GM23338 (cell line): Measurements from ENCODE around the gene TMEM229B. TPM values are rescaled to one million over a fixed set of nuclear protein-coding genes. Genes with fewer than 3 reads are reported as not detected.
A peak's percentile ranks its signal among the peaks of the same experiment; 100 is the strongest.

Experiments
- ATAC-seq: fragments of 200-7000 bp; cut with Tn5 transposase; 3 replicates; pipeline ENCODE4 v1.9.1; 2020
- DNase-seq: peaks from one replicate; pipeline ENCODE4 v3.0.0-alpha.2; 2015; ENCODE audit warnings: low spot score
- H2AFZ ChIP-seq: fragments of 200-600 bp; sonication (generic); 2 replicates; pipeline ENCODE4 v1.8.0; 2016; ENCODE audit warnings: antibody characterized with exemption, mild to moderate bottlenecking, moderate library complexity
- H3F3A ChIP-seq: fragments of 200-600 bp; sonication (generic); replicated peaks from 2 replicates; pipeline ENCODE4 v1.8.0; 2017; ENCODE audit warnings: antibody characterized with exemption, mixed run types, low read depth
- H3K27ac ChIP-seq: fragments of 200-600 bp; sonication (generic); 2 replicates; pipeline ENCODE4 v1.6.1; 2016; ENCODE audit warnings: low read depth
- H3K27me3 ChIP-seq: fragments of 200-600 bp; sonication (generic); 2 replicates; pipeline ENCODE4 v1.8.0; 2016; ENCODE audit warnings: mild to moderate bottlenecking, mixed run types, moderate library complexity; ENCODE audit not compliant: insufficient read depth
- H3K36me3 ChIP-seq: fragments of 200-600 bp; sonication (generic); 2 replicates; pipeline ENCODE4 v1.8.0; 2016; ENCODE audit warnings: mild to moderate bottlenecking; ENCODE audit not compliant: insufficient read depth
- H3K4me1 ChIP-seq: fragments of 200-600 bp; sonication (generic); 2 replicates; pipeline ENCODE4 v1.8.0; 2016; ENCODE audit warnings: mild to moderate bottlenecking, moderate library complexity; ENCODE audit not compliant: insufficient read depth
- H3K4me2 ChIP-seq: fragments of 200-600 bp; sonication (generic); 2 replicates; pipeline ENCODE4 v1.7.1; 2017; ENCODE audit warnings: mixed run types
- H3K4me3 ChIP-seq: fragments of 200-600 bp; sonication (generic); 2 replicates; pipeline ENCODE4 v1.6.1; 2016; ENCODE audit warnings: mixed run types
- H3K79me2 ChIP-seq: fragments of 200-600 bp; sonication (generic); replicated peaks from 2 replicates; pipeline ENCODE4 v1.8.0; 2017; ENCODE audit warnings: mild to moderate bottlenecking; ENCODE audit not compliant: insufficient read depth
- H3K9me2 ChIP-seq: fragments of 200-600 bp; sonication (generic); 2 replicates; pipeline ENCODE4 v1.8.0; 2017; ENCODE audit not compliant: insufficient read depth
- H4K20me1 ChIP-seq: fragments of 200-600 bp; sonication (generic); replicated peaks from 2 replicates; pipeline ENCODE4 v1.8.0; 2017; ENCODE audit warnings: mild to moderate bottlenecking; ENCODE audit not compliant: insufficient read depth
- H3K27ac Mint-ChIP-seq: 2 replicates; pipeline ENCODE4 v1.8.0; 2020; ENCODE audit warnings: inconsistent platforms, mild to moderate bottlenecking, moderate library complexity, mixed read lengths
- H3K27me3 Mint-ChIP-seq: 3 replicates; pipeline ENCODE4 v1.8.0; 2022; ENCODE audit warnings: low read depth, mild to moderate bottlenecking, moderate library complexity, mixed read lengths, inconsistent platforms; ENCODE audit not compliant: insufficient read depth, poor library complexity
- H3K36me3 Mint-ChIP-seq: 3 replicates; pipeline ENCODE4 v1.8.0; 2021; ENCODE audit warnings: low read depth, mild to moderate bottlenecking, inconsistent platforms, moderate library complexity, mixed read lengths
- H3K4me1 Mint-ChIP-seq: 3 replicates; pipeline ENCODE4 v1.8.0; 2020; ENCODE audit warnings: mild to moderate bottlenecking, inconsistent platforms, mixed read lengths
- H3K4me3 Mint-ChIP-seq: 3 replicates; pipeline ENCODE4 v1.8.0; 2021; ENCODE audit warnings: moderate library complexity, mild to moderate bottlenecking, inconsistent platforms, mixed read lengths
- H3K9me3 Mint-ChIP-seq: 3 replicates; pipeline ENCODE4 v1.8.0; 2020; ENCODE audit warnings: moderate library complexity, mild to moderate bottlenecking, inconsistent platforms, mixed read lengths
- CREB1 ChIP-seq: fragments of 250-450 bp; sonication (Bioruptor Pico); IDR thresholded peaks from 2 replicates; pipeline ENCODE4 v1.5.0; 2020; ENCODE audit warnings: low read depth, mild to moderate bottlenecking, moderate library complexity
- CTCF ChIP-seq, 2 experiments: fragments of 200-600 bp in 1 of 2; sonication (generic) in 1 of 2; conservative IDR thresholded peaks; 2 replicates each; pipeline versions ENCODE4 v1.5.1 to v1.6.1; 2016 to 2017; ENCODE audit warnings: antibody characterized with exemption in 2 of 2, low read depth in 2 of 2, mild to moderate bottlenecking in 2 of 2, moderate library complexity in 1 of 2
- ETS1 ChIP-seq: IDR thresholded peaks from 2 replicates; pipeline ENCODE4 v1.6.1; 2016; ENCODE audit warnings: antibody characterized with exemption
- EZH2 ChIP-seq: fragments of 200-600 bp; sonication (generic); IDR thresholded peaks from one replicate; pipeline ENCODE4 v1.8.0; 2017; ENCODE audit warnings: antibody characterized with exemption, mild to moderate bottlenecking, low read depth; ENCODE audit not compliant: unreplicated experiment
- EZH2phosphoT487 ChIP-seq: fragments of 200-600 bp; sonication (generic); IDR thresholded peaks from one replicate; pipeline ENCODE4 v1.8.1; 2018; ENCODE audit warnings: antibody characterized with exemption; ENCODE audit not compliant: unreplicated experiment
- NANOG ChIP-seq: IDR thresholded peaks from 2 replicates; pipeline ENCODE4 v1.6.1; 2016; ENCODE audit warnings: antibody characterized with exemption, borderline replicate concordance
- POLR2AphosphoS5 ChIP-seq: IDR thresholded peaks from 2 replicates; pipeline ENCODE4 v1.6.1; 2016; ENCODE audit warnings: antibody characterized with exemption, low read depth
- REST ChIP-seq: IDR thresholded peaks from one replicate; pipeline ENCODE4 v1.6.1; 2018; ENCODE audit warnings: antibody characterized with exemption; ENCODE audit not compliant: unreplicated experiment
- STAT1 ChIP-seq: IDR thresholded peaks from one replicate; pipeline ENCODE4 v1.6.1; 2016; ENCODE audit warnings: antibody characterized with exemption; ENCODE audit not compliant: unreplicated experiment
- polyA plus RNA-seq: library from polyadenylated mRNA; unstranded; fragments of >200 nt; fragmentation: Nextera tagmentation; extraction: Ambion mirVana; gene quantifications from 2 replicates; pipeline ENCODE4 v1.2.1, GENCODE V29; 2016
- total RNA-seq: library from RNA; depleted of rRNA; stranded (reverse); fragments of >200 nt; shearing (Covaris generic); gene quantifications from 2 replicates; pipeline ENCODE4 v1.2.3, GENCODE V29; 2014

The TMEM229B gene
- total and polyA plus RNA-seq, 2 experiments from 2014 or later = 0.42 to 2.4 TPM

GRCh38 chr14:67487332-67487731 lies 1.2 kb downstream of the TMEM229B start (continued):
- TF ChIP-seq EZH2 (no peak), NANOG (no peak), ETS1 (no peak), STAT1 (no peak), EZH2phosphoT487 (no peak)

GRCh38 chr14:67486890-67487289 lies 1.6 kb downstream of the TMEM229B start:
- Histone ChIP-seq H3K4me3 (no peak overlapping the region), H4K20me1 (no peaks in the 10 kb centered on the region), H3K36me3 (no peaks in the 10 kb centered on the region), H3K9me2 (no peaks in the 10 kb centered on the region), H3K79me2 (no peaks in the 10 kb centered on the region), H2AFZ (no peak overlapping the region), H3K27me3 (no peaks in the 10 kb centered on the region), H3K4me2 (no peak overlapping the region), H3K4me1 (peaks cover 12% of the 10 kb centered on the region), H3K27ac (no peak overlapping the region), H3F3A (no peaks in the 10 kb centered on the region)
- Mint-ChIP-seq H3K4me1 (peaks cover 14% of the 10 kb centered on the region), H3K9me3 (no peaks in the 10 kb centered on the region; the same call in 2 of the 3 replicates), H3K36me3 (no peaks in the 10 kb centered on the region; the same call in 2 of the 3 replicates), H3K4me3 (no peak overlapping the region), H3K27me3 (peaks cover 18% of the 10 kb centered on the region), H3K27ac (no peak overlapping the region)
- DNase-seq = no peak
- no peak for TF ChIP-seq REST
- no peak for ATAC-seq

- no peaks in the 10 kb centered on the region for H3K4me1 ChIP-seq
- H3K9me2 ChIP-seq = no peaks in the 10 kb centered on the region
- no peak overlapping the region for H3K27ac Mint-ChIP-seq
- H3K4me1 Mint-ChIP-seq = peaks cover 3% of the 10 kb centered on the region; the same call in 2 of the 3 replicates
- H2AFZ ChIP-seq = 0 out of 2 replicates have a peak overlapping the region, but pooled peaks have one; percentile 14
- H4K20me1 ChIP-seq = no peaks in the 10 kb centered on the region
- no peaks in the 10 kb centered on the region for H3K9me3 Mint-ChIP-seq
- H3K36me3 ChIP-seq = no peaks in the 10 kb centered on the region
- H3K79me2 ChIP-seq = no peaks in the 10 kb centered on the region
- DNase-seq (peak; percentile 29), ATAC-seq (peak; percentile 44)
- no peaks in the 10 kb centered on the region for H3F3A ChIP-seq
- no peak overlapping the region for H3K4me3 ChIP-seq
- no peak overlapping the region for H3K27ac ChIP-seq
- H3K36me3 Mint-ChIP-seq = no peaks in the 10 kb centered on the region
- H3K4me3 Mint-ChIP-seq = no peak overlapping the region
- H3K27me3 Mint-ChIP-seq = peaks cover 16% of the 10 kb centered on the region
- no peaks in the 10 kb centered on the region for H3K27me3 ChIP-seq
- H3K4me2 ChIP-seq = no peak overlapping the region
- TF ChIP-seq CREB1 (CRISPR knock-in tag) (no peak), REST (no peak), CTCF (conservative IDR thresholded peaks at IDR 0.05; ENCODE audit: low read depth in 2 of 2) (no peak), POLR2AphosphoS5 (no peak), NANOG (no peak)
Observed at GRCh38 chr14:67485501-67486095, 2.9 kb downstream of the TMEM229B start.
